Measurements from ENCODE around the gene COX18. TPM values are rescaled to one million over a fixed set of nuclear protein-coding genes. Genes with fewer than 3 reads are reported as not detected.
A peak's percentile ranks its signal among the peaks of the same experiment; 100 is the strongest.

COX18 gene
- total RNA-seq, 1 donor from 2014 or later: 12.5 TPM

- DNase-seq: no peak
Observed at GRCh38 chr4:73053076-73053475, 16.4 kb downstream of the COX18 start.

- no peak for DNase-seq
Observed at GRCh38 chr4:73051625-73052024, 17.9 kb downstream of the COX18 start.

- no peak for DNase-seq
Observed at GRCh38 chr4:73045879-73046278, 23.6 kb downstream of the COX18 start.

- DNase-seq: no peak
Observed at GRCh38 chr4:73037057-73037456, 32.5 kb downstream of the COX18 start.

- no peak for DNase-seq
Observed at GRCh38 chr4:73036123-73036522, 33.4 kb downstream of the COX18 start.

- DNase-seq: no peak
Observed at GRCh38 chr4:73034896-73035295, 34.6 kb downstream of the COX18 start.

GRCh38 chr4:73028621-73029020 is 40.9 kb downstream of the COX18 start:
- DNase-seq: no peak

- DNase-seq: no peak
Observed at GRCh38 chr4:73021634-73022033, 47.9 kb downstream of the COX18 start.

GRCh38 chr4:73019462-73020047 is 50.0 kb downstream of the COX18 start:
- DNase-seq: peak; percentile 7

GRCh38 chr4:73018595-73018994 is 50.9 kb downstream of the COX18 start:
- DNase-seq: no peak

- DNase-seq: no peak
Observed at GRCh38 chr4:73013310-73013709, 56.2 kb downstream of the COX18 start.

GRCh38 chr4:73012673-73013072 is 56.8 kb downstream of the COX18 start:
- DNase-seq: no peak

- DNase-seq: no peak
Observed at GRCh38 chr4:73011629-73011985, 57.9 kb downstream of the COX18 start.

- DNase-seq: no peak
Observed at GRCh38 chr4:73010789-73011628, 58.5 kb downstream of the COX18 start.

GRCh38 chr4:73007526-73008100 is 61.9 kb downstream of the COX18 start:
- no peak for DNase-seq

- no peak for DNase-seq
Observed at GRCh38 chr4:73006286-73006990, 63.1 kb downstream of the COX18 start.

- DNase-seq: no peak
Observed at GRCh38 chr4:73005514-73005913, 64.0 kb downstream of the COX18 start.

Small RNA genes lying within 50 kb of the gene (small RNA-seq; reads per million reads assigned to genes)
- gene RNU6ATAC5P (ENCODE audit: low replicate concordance): not detected

Other genes starting within 250 kb of the COX18 start
- 54.0 TPM for gene ANKRD17, start 189.1 kb upstream of the COX18 start, total RNA-seq